ENCODE results near the gene KREMEN2. TPM values are rescaled to one million over a fixed set of nuclear protein-coding genes. Genes with fewer than 3 reads are reported as not detected.
A peak's percentile ranks its signal among the peaks of the same experiment; 100 is the strongest.

KREMEN2 gene
- total RNA-seq, 1 donor: not detected

GRCh38 chr16:2988590-2989099 is 24.6 kb downstream of the KREMEN2 start:
- Histone ChIP-seq H3K4me1 (ENCODE audit: insufficient read depth, low read length) (peaks cover 6% of the 10 kb centered on the region), H3K4me3 (ENCODE audit: low read length) (no peak overlapping the region), H3K9me3 (ENCODE audit: low read depth, low read length) (no peaks in the 10 kb centered on the region), H3K27me3 (ENCODE audit: insufficient read depth, low read length) (no peaks in the 10 kb centered on the region)

- no peaks in the 10 kb centered on the region for H3K4me1 ChIP-seq (ENCODE audit: insufficient read depth, low read length)
- H3K4me3 ChIP-seq (ENCODE audit: low read length): no peak overlapping the region
- H3K9me3 ChIP-seq (ENCODE audit: low read depth, low read length): no peaks in the 10 kb centered on the region
- H3K27me3 ChIP-seq (ENCODE audit: insufficient read depth, low read length): no peaks in the 10 kb centered on the region
Measured at GRCh38 chr16:2990891-2991290, 26.8 kb downstream of the KREMEN2 start.

GRCh38 chr16:2991566-2992261 is 27.6 kb downstream of the KREMEN2 start:
- no peak overlapping the region for H3K4me3 ChIP-seq (ENCODE audit: low read length)
- no peaks in the 10 kb centered on the region for H3K27me3 ChIP-seq (ENCODE audit: insufficient read depth, low read length)
- no peaks in the 10 kb centered on the region for H3K9me3 ChIP-seq (ENCODE audit: low read depth, low read length)
- no peaks in the 10 kb centered on the region for H3K4me1 ChIP-seq (ENCODE audit: insufficient read depth, low read length)

GRCh38 chr16:2992383-2993081 is 28.5 kb downstream of the KREMEN2 start:
- H3K9me3 ChIP-seq (ENCODE audit: low read depth, low read length): no peaks in the 10 kb centered on the region
- no peak overlapping the region for H3K4me3 ChIP-seq (ENCODE audit: low read length)
- no peaks in the 10 kb centered on the region for H3K27me3 ChIP-seq (ENCODE audit: insufficient read depth, low read length)
- H3K4me1 ChIP-seq (ENCODE audit: insufficient read depth, low read length): no peaks in the 10 kb centered on the region

GRCh38 chr16:2996298-2996697 is 32.2 kb downstream of the KREMEN2 start:
- H3K4me3 ChIP-seq (ENCODE audit: low read length): no peak overlapping the region
- no peaks in the 10 kb centered on the region for H3K27me3 ChIP-seq (ENCODE audit: insufficient read depth, low read length)
- H3K9me3 ChIP-seq (ENCODE audit: low read depth, low read length): no peaks in the 10 kb centered on the region
- H3K4me1 ChIP-seq (ENCODE audit: insufficient read depth, low read length): no peaks in the 10 kb centered on the region

- Histone ChIP-seq H3K4me1 (ENCODE audit: insufficient read depth, low read length) (peaks cover 3% of the 10 kb centered on the region), H3K4me3 (ENCODE audit: low read length) (no peak overlapping the region), H3K27me3 (ENCODE audit: insufficient read depth, low read length) (no peaks in the 10 kb centered on the region), H3K9me3 (ENCODE audit: low read depth, low read length) (no peaks in the 10 kb centered on the region)
Measured at GRCh38 chr16:2999929-3000328, 35.9 kb downstream of the KREMEN2 start.

- no peak overlapping the region for H3K4me3 ChIP-seq (ENCODE audit: low read length)
- peaks cover 5% of the 10 kb centered on the region for H3K4me1 ChIP-seq (ENCODE audit: insufficient read depth, low read length)
- H3K27me3 ChIP-seq (ENCODE audit: insufficient read depth, low read length): no peaks in the 10 kb centered on the region
- H3K9me3 ChIP-seq (ENCODE audit: low read depth, low read length): no peaks in the 10 kb centered on the region
Measured at GRCh38 chr16:3000540-3000939, 36.5 kb downstream of the KREMEN2 start.

GRCh38 chr16:3001316-3001715 is 37.2 kb downstream of the KREMEN2 start:
- Histone ChIP-seq H3K4me3 (ENCODE audit: low read length) (no peak overlapping the region), H3K27me3 (ENCODE audit: insufficient read depth, low read length) (no peaks in the 10 kb centered on the region), H3K9me3 (ENCODE audit: low read depth, low read length) (no peaks in the 10 kb centered on the region), H3K4me1 (ENCODE audit: insufficient read depth, low read length) (peaks cover 10% of the 10 kb centered on the region)

- Histone ChIP-seq H3K4me1 (ENCODE audit: insufficient read depth, low read length) (peaks cover 34% of the 10 kb centered on the region), H3K4me3 (ENCODE audit: low read length) (no peak overlapping the region), H3K9me3 (ENCODE audit: low read depth, low read length) (no peaks in the 10 kb centered on the region), H3K27me3 (ENCODE audit: insufficient read depth, low read length) (no peaks in the 10 kb centered on the region)
Measured at GRCh38 chr16:3003582-3004270, 39.7 kb downstream of the KREMEN2 start.

GRCh38 chr16:3004319-3004718 is 40.2 kb downstream of the KREMEN2 start:
- no peaks in the 10 kb centered on the region for H3K9me3 ChIP-seq (ENCODE audit: low read depth, low read length)

GRCh38 chr16:3004781-3005284 is 40.8 kb downstream of the KREMEN2 start:
- Histone ChIP-seq H3K4me1 (ENCODE audit: insufficient read depth, low read length) (peaks cover 43% of the 10 kb centered on the region), H3K9me3 (ENCODE audit: low read depth, low read length) (no peaks in the 10 kb centered on the region), H3K4me3 (ENCODE audit: low read length) (peak overlapping the region; percentile 35), H3K27me3 (ENCODE audit: insufficient read depth, low read length) (no peaks in the 10 kb centered on the region)

More at GRCh38 chr16:3004319-3004718, 40.2 kb downstream of the KREMEN2 start:
- Histone ChIP-seq H3K27me3 (ENCODE audit: insufficient read depth, low read length) (no peaks in the 10 kb centered on the region), H3K4me3 (ENCODE audit: low read length) (no peak overlapping the region), H3K4me1 (ENCODE audit: insufficient read depth, low read length) (peaks cover 40% of the 10 kb centered on the region)

GRCh38 chr16:3007059-3007956 is 43.2 kb downstream of the KREMEN2 start:
- Histone ChIP-seq H3K27me3 (ENCODE audit: insufficient read depth, low read length) (no peaks in the 10 kb centered on the region), H3K4me3 (ENCODE audit: low read length) (peak overlapping the region; percentile 21), H3K4me1 (ENCODE audit: insufficient read depth, low read length) (peaks cover 43% of the 10 kb centered on the region), H3K9me3 (ENCODE audit: low read depth, low read length) (no peaks in the 10 kb centered on the region)

- H3K9me3 ChIP-seq (ENCODE audit: low read depth, low read length): no peaks in the 10 kb centered on the region
- H3K27me3 ChIP-seq (ENCODE audit: insufficient read depth, low read length): no peaks in the 10 kb centered on the region
- H3K4me3 ChIP-seq (ENCODE audit: low read length): peak overlapping the region; percentile 21
- peaks cover 43% of the 10 kb centered on the region for H3K4me1 ChIP-seq (ENCODE audit: insufficient read depth, low read length)
Measured at GRCh38 chr16:3007957-3008689, 44.0 kb downstream of the KREMEN2 start.

GRCh38 chr16:3008690-3009037 is 44.6 kb downstream of the KREMEN2 start:
- Histone ChIP-seq H3K9me3 (ENCODE audit: low read depth, low read length) (no peaks in the 10 kb centered on the region), H3K4me1 (ENCODE audit: insufficient read depth, low read length) (peaks cover 43% of the 10 kb centered on the region), H3K4me3 (ENCODE audit: low read length) (no peak overlapping the region), H3K27me3 (ENCODE audit: insufficient read depth, low read length) (no peaks in the 10 kb centered on the region)

All from mononuclear cell (primary cell).